ENCODE data around the gene CFAP74. TPM values are rescaled to one million over a fixed set of nuclear protein-coding genes. Genes with fewer than 3 reads are reported as not detected.

Gene CFAP74
- total RNA-seq, 1 donor from 2014 or later, result 0.12 TPM

GRCh38 chr1:1874901-1875300 lies 128.7 kb downstream of the CFAP74 start:
- Mint-ChIP-seq H3K9me3 (no peaks in the 10 kb centered on the region), H3K4me1 (peaks cover 37% of the 10 kb centered on the region), H3K36me3 (ENCODE audit: low read depth) (peaks cover 45% of the 10 kb centered on the region), H3K4me3 (no peak overlapping the region), H3K27me3 (ENCODE audit: low read depth) (no peaks in the 10 kb centered on the region), H3K27ac (ENCODE audit: unreplicated experiment) (no peak overlapping the region)
- no peak for DNase-seq (ENCODE audit: low read depth, low spot score)
- no peak for TF ChIP-seq CTCF (conservative IDR thresholded peaks at IDR 0.05)

- Mint-ChIP-seq H3K4me3 (no peak overlapping the region), H3K9me3 (no peaks in the 10 kb centered on the region), H3K27me3 (ENCODE audit: low read depth) (no peaks in the 10 kb centered on the region), H3K4me1 (peaks cover 35% of the 10 kb centered on the region), H3K36me3 (ENCODE audit: low read depth) (peaks cover 42% of the 10 kb centered on the region), H3K27ac (ENCODE audit: unreplicated experiment) (no peak overlapping the region)
- no peak for DNase-seq (ENCODE audit: low read depth, low spot score)
- TF ChIP-seq CTCF (conservative IDR thresholded peaks at IDR 0.05), result no peak
Observed at GRCh38 chr1:1873186-1873585, 130.4 kb downstream of the CFAP74 start.

- no peaks in the 10 kb centered on the region for H3K9me3 Mint-ChIP-seq
- no peak for DNase-seq (ENCODE audit: low read depth, low spot score)
- no peak overlapping the region for H3K4me3 Mint-ChIP-seq
- TF ChIP-seq CTCF (conservative IDR thresholded peaks at IDR 0.05), result no peak
- H3K4me1 Mint-ChIP-seq, result peaks cover 30% of the 10 kb centered on the region
- peaks cover 39% of the 10 kb centered on the region for H3K36me3 Mint-ChIP-seq (ENCODE audit: low read depth)
- H3K27me3 Mint-ChIP-seq (ENCODE audit: low read depth), result no peaks in the 10 kb centered on the region
- peak overlapping the region; percentile 53 for H3K27ac Mint-ChIP-seq (ENCODE audit: unreplicated experiment)
Observed at GRCh38 chr1:1872329-1872994, 131.1 kb downstream of the CFAP74 start.

Other genes with a start within 250 kb of the CFAP74 start
- gene NADK, start 225.3 kb downstream of the CFAP74 start, total RNA-seq, result 88.4 and 91.9 TPM in 2 replicates
- 470 and 474 TPM in 2 replicates for gene GNB1, start 112.7 kb downstream of the CFAP74 start, total RNA-seq
- 0.57 and 0.63 TPM in 2 replicates for gene CALML6, start 88.5 kb downstream of the CFAP74 start, total RNA-seq
- gene TMEM52, start 84.5 kb downstream of the CFAP74 start, total RNA-seq, result 3.7 and 4.6 TPM in 2 replicates
- gene GABRD, start 15.6 kb upstream of the CFAP74 start, total RNA-seq, result 0.18 and 0.54 TPM in 2 replicates
- gene PRKCZ, start 46.6 kb upstream of the CFAP74 start, total RNA-seq, result 8.6 and 10.6 TPM in 2 replicates
- gene FAAP20, start 191.0 kb upstream of the CFAP74 start, total RNA-seq, result 80.9 and 93.7 TPM in 2 replicates
- 58.9 and 62.0 TPM in 2 replicates for gene SKI, start 224.5 kb upstream of the CFAP74 start, total RNA-seq